Stimulated activated effector memory CD8-positive, alpha-beta T cell treated with anti-CD3 and anti-CD28 coated beads, Interleukin-12 subunit alpha, Interleukin-12 subunit beta, amount 100 ng/mL, for 72 hours (primary cell): Measurements from ENCODE around the gene ERFE.

Experiments
- ATAC-seq: fragments of 150-1000 bp; cut with Tn5 transposase; 2 replicates; pipeline ENCODE4 v1.10.0; 2021
- DNase-seq, 2 donors: peaks; one replicate each; pipeline ENCODE4 v3.0.0; 2021 to 2022; ENCODE audit warnings: low spot score in 2 of 2
- H3K27ac Mint-ChIP-seq: one replicate; pipeline ENCODE4 v1.8.0; 2022; ENCODE audit warnings: mild to moderate bottlenecking, mixed read lengths
- H3K36me3 Mint-ChIP-seq: one replicate; pipeline ENCODE4 v1.8.0; 2022; ENCODE audit warnings: mild to moderate bottlenecking, mixed read lengths
- H3K4me1 Mint-ChIP-seq: one replicate; pipeline ENCODE4 v1.8.0; 2022; ENCODE audit warnings: mixed read lengths
- H3K4me3 Mint-ChIP-seq: one replicate; pipeline ENCODE4 v1.8.0; 2022; ENCODE audit warnings: mild to moderate bottlenecking, mixed read lengths
- H3K9me3 Mint-ChIP-seq: one replicate; pipeline ENCODE4 v1.8.0; 2022; ENCODE audit warnings: mixed read lengths

Gene ERFE

GRCh38 chr2:238132463-238133450, 26.0 kb upstream of the ERFE start:
- H3K27ac Mint-ChIP-seq = no peak overlapping the region
- no peaks in the 10 kb centered on the region for H3K4me1 Mint-ChIP-seq
- ATAC-seq (no peak), DNase-seq (no peak)
- H3K36me3 Mint-ChIP-seq = no peaks in the 10 kb centered on the region
- no peak overlapping the region for H3K4me3 Mint-ChIP-seq
- H3K9me3 Mint-ChIP-seq = no peaks in the 10 kb centered on the region

DNA sequence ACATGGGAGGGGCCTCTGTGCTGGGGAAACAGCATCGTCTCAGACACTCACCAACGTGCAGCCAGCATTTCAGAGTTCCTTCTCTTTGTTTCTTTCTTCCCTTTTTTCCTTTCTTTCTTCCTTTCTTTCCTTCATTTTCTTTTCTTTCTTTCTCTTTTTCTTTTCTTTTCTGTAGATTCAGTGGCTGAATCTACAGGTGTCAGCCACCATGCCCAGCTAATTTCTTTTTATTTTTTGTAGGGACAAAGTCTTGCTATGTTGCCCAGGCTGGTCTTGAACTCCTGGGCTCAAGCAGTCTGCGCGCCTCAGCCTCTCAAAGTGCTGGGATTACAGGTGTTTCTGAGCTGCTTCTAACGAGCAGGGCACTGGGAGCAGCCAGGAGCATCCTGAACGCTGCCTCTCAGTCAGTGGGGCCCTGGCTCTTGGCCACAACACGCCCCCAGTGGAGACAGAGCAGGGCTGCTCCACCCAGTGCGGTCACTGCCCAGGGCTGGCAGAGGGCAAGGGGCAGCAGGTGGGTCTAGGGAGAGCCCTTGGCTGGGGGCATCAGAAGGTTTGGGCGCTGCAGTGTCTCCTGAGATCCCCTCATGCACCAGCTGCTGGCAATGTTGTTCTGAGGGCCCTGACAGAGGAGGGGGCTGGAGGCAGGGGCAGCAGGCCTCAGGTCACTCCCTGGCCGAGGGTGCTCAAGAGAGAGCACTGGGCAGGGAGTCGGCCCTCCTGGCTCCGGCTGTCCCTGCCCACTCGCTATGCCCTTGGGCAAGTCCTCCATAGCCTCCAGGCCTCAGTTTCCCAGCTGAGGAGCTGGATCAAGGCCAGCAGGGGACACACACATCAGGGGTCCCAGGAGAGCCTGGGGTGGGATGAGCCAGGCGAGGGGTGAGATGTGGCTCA, 25.0 kb upstream of the ERFE start:
- DNase-seq = no peak
- Mint-ChIP-seq H3K4me1 (no peaks in the 10 kb centered on the region), H3K9me3 (no peaks in the 10 kb centered on the region), H3K36me3 (no peaks in the 10 kb centered on the region), H3K27ac (no peak overlapping the region), H3K4me3 (no peak overlapping the region)
- ATAC-seq = no peak

GRCh38 chr2:238134393-238134785, 24.4 kb upstream of the ERFE start:
- H3K4me1 Mint-ChIP-seq = no peaks in the 10 kb centered on the region
- no peak for ATAC-seq
- no peak for DNase-seq
- no peaks in the 10 kb centered on the region for H3K9me3 Mint-ChIP-seq
- no peak overlapping the region for H3K27ac Mint-ChIP-seq
- no peak overlapping the region for H3K4me3 Mint-ChIP-seq
- no peaks in the 10 kb centered on the region for H3K36me3 Mint-ChIP-seq

DNA sequence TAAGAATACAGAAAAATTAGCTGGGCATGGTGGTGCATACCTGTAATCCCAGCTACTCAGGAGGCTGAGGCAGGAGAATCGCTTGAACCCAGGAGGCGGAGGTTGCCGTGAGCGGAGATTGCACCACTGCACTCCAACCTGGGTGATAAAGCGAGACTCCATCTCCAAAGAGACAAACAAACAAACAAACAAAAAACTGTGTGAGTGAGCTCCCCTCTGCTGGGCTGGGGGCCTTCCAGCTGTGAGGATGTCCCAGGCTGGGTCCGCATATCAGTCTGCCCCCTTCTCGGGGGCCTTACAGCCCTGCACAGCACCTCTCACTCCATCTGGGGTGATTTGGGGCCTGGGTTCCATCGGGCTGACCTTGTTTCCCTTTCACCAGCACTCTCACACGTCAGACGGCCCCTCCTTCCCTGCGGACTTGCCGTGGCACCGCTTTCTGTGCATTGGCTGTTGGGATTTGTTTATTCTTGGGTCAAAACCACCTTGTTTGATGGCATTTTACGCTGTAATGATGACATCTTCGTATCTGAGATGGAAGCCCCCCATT, 23.1 kb upstream of the ERFE start:
- no peak for ATAC-seq
- no peak overlapping the region for H3K27ac Mint-ChIP-seq
- no peak overlapping the region for H3K4me3 Mint-ChIP-seq
- H3K9me3 Mint-ChIP-seq = no peaks in the 10 kb centered on the region
- H3K4me1 Mint-ChIP-seq = no peaks in the 10 kb centered on the region
- DNase-seq = no peak
- H3K36me3 Mint-ChIP-seq = no peaks in the 10 kb centered on the region

GRCh38 chr2:238136820-238137537, 21.8 kb upstream of the ERFE start:
- peaks cover 8% of the 10 kb centered on the region for H3K4me1 Mint-ChIP-seq
- no peak overlapping the region for H3K27ac Mint-ChIP-seq
- no peaks in the 10 kb centered on the region for H3K36me3 Mint-ChIP-seq
- ATAC-seq = no peak
- H3K9me3 Mint-ChIP-seq = no peaks in the 10 kb centered on the region
- no peak overlapping the region for H3K4me3 Mint-ChIP-seq
- no peak for DNase-seq

DNA sequence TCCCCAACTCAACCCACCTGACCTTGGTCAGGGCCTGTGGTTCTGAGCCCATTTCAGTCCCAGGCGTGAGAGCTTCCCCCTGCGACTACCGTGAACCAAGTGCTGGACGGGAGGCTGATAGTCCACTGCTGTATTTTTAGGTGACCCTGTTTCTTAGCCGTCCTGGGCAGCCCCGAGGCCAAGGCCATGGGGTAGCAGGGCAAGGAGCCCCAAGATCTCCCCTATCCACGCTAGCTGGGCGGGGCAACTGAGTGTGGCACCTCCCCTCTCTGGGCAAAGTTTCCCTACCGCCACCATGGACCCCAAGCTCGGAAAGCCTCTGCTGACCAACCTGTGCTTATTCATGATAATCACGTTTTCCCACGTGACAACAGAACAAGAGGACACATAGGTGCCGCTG, 20.9 kb upstream of the ERFE start:
- DNase-seq (no peak), ATAC-seq (no peak)
- H3K36me3 Mint-ChIP-seq = no peaks in the 10 kb centered on the region
- peaks cover 10% of the 10 kb centered on the region for H3K4me1 Mint-ChIP-seq
- no peaks in the 10 kb centered on the region for H3K9me3 Mint-ChIP-seq
- H3K27ac Mint-ChIP-seq = no peak overlapping the region
- H3K4me3 Mint-ChIP-seq = no peak overlapping the region

DNA sequence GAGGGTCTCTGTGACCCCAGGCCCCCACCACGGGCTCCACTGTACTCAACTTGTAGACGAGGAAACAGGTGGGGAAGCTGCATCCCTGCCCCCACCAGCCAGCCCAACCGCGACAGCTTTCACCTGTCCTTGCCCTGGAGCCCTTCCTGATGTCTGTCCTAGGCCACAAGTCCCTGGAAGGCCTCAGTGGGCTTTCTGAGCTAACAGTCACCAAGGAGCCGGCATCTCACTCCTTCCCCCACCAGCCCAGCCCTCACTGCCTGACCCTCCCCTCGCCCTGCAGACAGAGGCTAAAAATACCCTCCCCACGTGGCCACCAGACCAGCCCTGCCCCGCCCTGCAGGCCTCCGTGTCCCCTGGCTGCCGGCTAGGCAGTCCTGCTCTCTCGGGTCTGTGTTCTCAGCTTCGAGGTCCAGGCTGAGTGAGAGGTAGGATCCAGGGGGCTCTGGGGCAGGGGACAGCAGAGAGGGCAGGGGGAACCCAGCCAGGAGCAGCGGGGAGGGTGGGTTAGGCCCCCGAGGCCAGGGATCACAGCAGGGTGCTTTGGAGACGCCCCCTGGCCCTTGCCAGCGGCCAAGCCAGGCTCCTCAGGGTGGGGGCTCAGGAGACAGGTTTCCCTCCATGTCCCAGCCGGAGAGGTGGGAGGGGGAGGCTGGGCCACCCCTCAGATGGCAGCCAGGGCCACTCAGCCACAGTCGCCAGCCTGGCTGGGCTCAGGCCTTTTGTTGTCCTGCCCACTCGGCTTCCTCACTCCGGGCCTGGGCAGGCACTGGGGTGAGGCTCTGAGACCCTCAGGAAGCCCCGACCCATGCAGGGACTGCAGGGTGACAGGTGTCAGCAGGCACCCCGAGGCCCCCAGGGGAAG, 20.2 kb upstream of the ERFE start, which contains the start of gene KLHL30:
Gene KLHL30 (plus strand): TSS at position 338 of the 865 bp plus-strand sequence. CDS start 2,087 bp downstream, outside the sequence.
- Mint-ChIP-seq H3K4me1 (peaks cover 10% of the 10 kb centered on the region), H3K27ac (no peak within 1 kb of the TSS), H3K36me3 (no peaks in the 10 kb centered on the region), H3K9me3 (no peaks in the 10 kb centered on the region), H3K4me3 (no peak within 1 kb of the TSS)
- ATAC-seq (no peak), DNase-seq (no peak)

GRCh38 chr2:238139196-238140039, 19.4 kb upstream of the ERFE start:
- Mint-ChIP-seq H3K4me1 (peaks cover 16% of the 10 kb centered on the region), H3K27ac (no peak overlapping the region), H3K4me3 (no peak overlapping the region), H3K9me3 (no peaks in the 10 kb centered on the region), H3K36me3 (no peaks in the 10 kb centered on the region)
- DNase-seq = peak; percentile 36 to 62
- peak; percentile 29 for ATAC-seq

- DNase-seq = no peak
- no peaks in the 10 kb centered on the region for H3K9me3 Mint-ChIP-seq
- no peak overlapping the region for H3K27ac Mint-ChIP-seq
- peaks cover 16% of the 10 kb centered on the region for H3K4me1 Mint-ChIP-seq
- no peaks in the 10 kb centered on the region for H3K36me3 Mint-ChIP-seq
- no peak overlapping the region for H3K4me3 Mint-ChIP-seq
- no peak for ATAC-seq
Observed at GRCh38 chr2:238140040-238140439, 18.7 kb upstream of the ERFE start.

DNA sequence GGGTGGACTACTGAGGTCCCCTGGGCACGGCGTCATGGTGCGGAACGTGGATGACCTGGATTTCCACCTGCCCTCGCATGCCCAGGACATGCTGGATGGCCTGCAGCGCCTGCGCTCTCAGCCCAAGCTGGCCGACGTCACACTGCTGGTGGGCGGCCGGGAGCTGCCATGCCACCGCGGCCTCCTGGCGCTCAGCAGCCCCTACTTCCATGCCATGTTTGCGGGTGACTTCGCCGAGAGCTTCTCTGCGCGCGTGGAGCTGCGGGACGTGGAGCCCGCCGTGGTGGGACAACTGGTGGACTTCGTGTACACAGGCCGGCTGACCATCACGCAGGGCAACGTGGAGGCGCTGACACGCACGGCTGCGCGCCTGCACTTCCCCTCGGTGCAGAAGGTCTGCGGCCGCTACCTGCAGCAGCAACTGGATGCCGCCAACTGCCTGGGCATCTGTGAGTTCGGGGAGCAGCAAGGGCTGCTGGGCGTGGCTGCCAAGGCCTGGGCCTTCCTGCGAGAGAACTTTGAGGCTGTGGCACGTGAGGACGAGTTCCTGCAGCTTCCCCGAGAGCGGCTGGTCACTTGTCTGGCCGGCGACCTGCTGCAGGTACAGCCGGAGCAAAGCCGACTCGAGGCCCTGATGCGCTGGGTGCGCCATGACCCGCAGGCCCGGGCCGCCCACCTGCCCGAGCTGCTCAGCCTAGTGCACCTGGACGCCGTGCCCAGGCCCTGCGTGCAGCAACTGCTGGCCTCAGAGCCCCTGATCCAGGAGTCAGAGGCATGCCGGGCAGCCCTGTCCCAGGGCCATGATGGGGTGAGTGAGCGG, 17.8 kb upstream of the ERFE start:
- ATAC-seq = no peak

DNA sequence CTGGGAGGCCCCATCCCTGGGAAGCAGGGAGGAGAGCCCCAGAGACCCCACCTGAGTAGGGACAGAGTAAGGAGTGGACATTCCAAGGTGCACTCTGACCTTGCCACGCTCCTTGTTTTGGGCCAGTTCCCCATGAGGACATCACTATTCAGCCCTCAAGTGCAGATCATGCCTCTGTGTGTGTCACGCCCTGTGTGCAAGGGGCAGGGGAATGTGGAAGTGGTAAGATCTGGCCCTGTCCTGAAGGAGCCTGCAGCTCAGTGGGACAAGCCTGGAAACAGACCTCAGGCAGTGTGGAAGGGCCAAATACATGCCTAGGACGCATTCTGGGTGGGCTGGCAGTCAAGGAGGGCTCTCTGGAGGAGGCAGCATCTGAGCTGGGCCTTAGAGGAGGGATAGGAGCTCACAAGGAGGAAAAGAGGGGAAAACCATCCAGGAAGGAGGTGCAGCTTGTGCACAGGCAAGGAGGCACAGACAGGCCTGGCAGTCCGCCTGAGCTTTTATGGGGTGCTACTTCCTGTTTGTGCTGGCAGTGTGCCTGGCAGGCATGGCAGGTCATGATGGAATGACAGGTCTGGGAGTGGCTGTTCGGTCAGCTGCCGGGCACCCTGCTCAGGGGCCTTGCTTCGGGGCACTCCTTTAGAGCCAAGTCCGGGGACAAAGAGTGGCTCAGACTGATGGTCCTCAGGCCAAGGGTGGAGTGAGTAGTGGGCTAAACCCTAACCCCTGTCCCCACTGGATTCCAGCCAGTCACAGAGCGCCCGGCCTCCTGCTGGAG, 17.0 kb upstream of the ERFE start:
- Mint-ChIP-seq H3K27ac (peak overlapping the region; percentile 76), H3K9me3 (no peaks in the 10 kb centered on the region), H3K4me1 (peaks cover 16% of the 10 kb centered on the region), H3K36me3 (no peaks in the 10 kb centered on the region), H3K4me3 (no peak overlapping the region)
- ATAC-seq = no peak
- DNase-seq = no peak

More for the DNA sequence above, 17.8 kb upstream of the ERFE start:
- no peak for DNase-seq
- H3K4me1 Mint-ChIP-seq = peaks cover 16% of the 10 kb centered on the region
- no peaks in the 10 kb centered on the region for H3K36me3 Mint-ChIP-seq
- H3K4me3 Mint-ChIP-seq = no peak overlapping the region
- H3K27ac Mint-ChIP-seq = peak overlapping the region; percentile 76
- H3K9me3 Mint-ChIP-seq = no peaks in the 10 kb centered on the region
